ENCODE measurements around the gene KIF2A.

KIF2A gene

DNA sequence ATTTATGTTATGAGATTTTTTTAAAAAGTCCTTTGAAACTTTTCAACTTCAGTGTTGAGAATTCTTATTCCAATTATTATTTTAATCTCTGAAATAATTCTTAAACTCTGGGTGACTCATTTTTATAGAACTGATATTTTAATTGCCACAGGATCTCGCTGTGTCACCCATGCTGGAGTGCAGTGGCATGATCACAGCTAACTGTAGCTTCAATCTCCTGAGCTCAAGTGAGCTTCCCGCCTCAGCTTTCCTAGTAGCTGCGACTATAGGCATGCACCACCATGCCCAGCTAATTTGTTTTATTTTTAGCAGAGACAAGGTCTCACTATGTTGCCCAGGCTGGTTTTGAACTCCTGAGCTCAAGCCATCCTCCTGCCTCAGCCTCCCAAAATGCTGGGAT, 56.7 kb downstream of the KIF2A start:
- TF ChIP-seq, protein P1, sequence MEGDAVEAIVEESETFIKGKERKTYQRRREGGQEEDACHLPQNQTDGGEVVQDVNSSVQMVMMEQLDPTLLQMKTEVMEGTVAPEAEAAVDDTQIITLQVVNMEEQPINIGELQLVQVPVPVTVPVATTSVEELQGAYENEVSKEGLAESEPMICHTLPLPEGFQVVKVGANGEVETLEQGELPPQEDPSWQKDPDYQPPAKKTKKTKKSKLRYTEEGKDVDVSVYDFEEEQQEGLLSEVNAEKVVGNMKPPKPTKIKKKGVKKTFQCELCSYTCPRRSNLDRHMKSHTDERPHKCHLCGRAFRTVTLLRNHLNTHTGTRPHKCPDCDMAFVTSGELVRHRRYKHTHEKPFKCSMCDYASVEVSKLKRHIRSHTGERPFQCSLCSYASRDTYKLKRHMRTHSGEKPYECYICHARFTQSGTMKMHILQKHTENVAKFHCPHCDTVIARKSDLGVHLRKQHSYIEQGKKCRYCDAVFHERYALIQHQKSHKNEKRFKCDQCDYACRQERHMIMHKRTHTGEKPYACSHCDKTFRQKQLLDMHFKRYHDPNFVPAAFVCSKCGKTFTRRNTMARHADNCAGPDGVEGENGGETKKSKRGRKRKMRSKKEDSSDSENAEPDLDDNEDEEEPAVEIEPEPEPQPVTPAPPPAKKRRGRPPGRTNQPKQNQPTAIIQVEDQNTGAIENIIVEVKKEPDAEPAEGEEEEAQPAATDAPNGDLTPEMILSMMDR (IDR thresholded peaks at IDR 0.05), result no peak

DNA sequence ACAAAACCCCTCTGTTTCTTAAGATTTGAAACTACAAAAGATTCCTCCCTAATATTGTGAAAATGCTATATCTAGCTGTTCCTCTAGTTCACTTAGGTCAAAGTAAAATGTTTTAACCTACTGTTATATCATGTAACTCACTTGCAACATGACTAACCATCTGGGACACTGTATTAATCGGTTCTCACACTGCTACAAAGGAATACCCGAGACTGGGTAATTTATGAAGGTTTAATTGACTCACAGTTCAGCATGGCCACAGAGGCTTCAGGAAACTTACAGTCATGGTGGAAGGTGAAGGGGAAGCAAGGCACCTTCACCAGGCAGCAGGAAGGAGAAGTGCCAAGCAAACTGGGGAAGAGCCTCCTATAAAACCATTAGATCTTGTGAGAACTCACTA, 63.0 kb downstream of the KIF2A start:
- TF ChIP-seq, protein P1 (IDR thresholded peaks at IDR 0.05), result no peak

DNA sequence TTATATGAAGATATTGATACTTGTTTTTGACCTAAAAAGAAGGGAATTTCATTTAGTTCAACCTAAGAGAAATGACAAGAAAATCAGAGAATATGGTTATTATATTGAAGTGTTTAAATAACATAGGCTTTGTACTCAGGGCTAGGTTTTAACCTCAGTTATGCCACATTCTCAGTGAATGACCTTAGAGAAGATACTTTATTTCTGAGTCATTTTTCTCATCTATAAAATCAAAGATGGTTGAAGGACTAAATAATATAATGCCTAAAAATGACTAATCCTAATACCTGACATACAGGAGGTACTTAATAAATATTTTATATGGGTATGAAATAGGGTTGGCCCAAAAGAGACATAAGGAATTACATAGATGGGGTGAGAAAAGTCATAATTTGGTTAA, 65.4 kb downstream of the KIF2A start:
- TF ChIP-seq, protein P1 (IDR thresholded peaks at IDR 0.05), result no peak

DNA sequence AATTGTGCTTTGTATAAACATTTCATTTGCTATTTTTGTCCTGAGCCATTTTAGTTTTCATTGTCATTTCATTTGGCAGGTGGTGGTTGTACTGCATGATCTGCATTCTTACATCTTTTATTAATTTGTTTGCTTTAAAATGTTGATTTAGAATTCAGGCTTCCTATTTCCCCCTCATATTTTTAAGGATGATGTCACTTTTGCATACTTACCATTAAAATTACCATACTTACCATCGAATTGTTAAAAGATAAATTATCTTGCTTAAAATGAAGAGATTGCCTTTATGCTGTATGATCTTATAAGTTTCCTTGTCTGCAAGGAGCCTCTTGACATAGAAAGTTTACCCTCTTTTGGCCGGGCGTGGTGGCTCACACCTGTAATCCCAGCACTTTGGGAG, 66.6 kb downstream of the KIF2A start:
- TF ChIP-seq, protein P1 (IDR thresholded peaks at IDR 0.05), result no peak

DNA sequence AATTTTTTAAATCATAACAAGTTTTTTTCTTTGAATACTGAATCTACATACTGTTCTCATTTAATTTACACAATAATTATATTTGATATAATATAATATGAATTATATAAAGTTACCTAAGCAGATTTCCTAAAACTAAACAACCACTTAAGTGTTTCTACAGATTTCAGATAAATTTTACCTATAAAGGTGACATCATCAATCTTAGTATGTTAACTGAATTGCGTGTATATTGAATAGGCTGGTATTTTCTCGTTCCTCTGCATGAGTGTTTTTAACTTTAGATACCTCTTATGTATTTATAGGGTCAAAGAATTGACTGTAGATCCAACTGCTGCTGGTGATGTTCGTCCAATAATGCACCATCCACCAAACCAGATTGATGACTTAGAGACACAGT, 67.4 kb downstream of the KIF2A start:
- TF ChIP-seq, protein P1 (IDR thresholded peaks at IDR 0.05), result no peak

DNA sequence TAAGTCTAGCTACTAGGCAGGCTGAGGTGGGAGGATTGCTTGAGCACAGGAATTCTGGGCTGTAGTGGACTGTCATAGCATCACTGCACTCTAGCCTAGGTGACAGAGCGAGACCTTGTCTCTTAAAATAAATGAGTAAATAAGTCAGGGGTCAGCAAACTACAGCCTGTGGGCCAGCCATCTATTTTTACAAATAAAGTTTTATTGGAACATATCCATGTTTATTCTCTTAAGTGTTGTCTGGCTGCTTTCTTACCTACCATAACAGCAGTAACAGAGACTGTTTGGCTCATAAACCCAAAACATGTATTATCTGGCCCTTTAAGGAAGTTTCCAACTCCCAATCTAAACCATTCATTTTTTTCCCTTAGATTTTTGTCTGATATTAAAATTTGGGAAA, 68.1 kb downstream of the KIF2A start:
- TF ChIP-seq, protein P1 (IDR thresholded peaks at IDR 0.05), result no peak

DNA sequence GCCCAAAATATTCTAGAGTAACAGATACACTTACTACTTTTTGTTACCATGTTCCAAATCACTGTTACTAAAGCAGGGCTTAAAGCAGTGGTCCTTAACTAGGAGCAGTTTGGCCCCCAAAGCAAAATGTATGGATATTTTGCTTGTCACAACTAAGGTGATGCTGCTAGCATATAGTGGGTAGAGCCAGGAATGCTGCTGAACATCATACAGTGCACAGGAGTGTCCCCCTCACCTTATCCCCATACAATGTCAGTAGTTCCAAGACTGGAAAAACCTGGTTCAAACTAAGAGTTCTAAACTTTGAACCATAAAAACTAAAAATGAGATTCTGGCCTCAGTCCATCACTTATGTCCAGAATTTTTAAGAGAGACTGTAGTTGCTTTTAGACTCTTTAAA, 69.6 kb downstream of the KIF2A start:
- TF ChIP-seq, protein P1 (IDR thresholded peaks at IDR 0.05), result no peak

DNA sequence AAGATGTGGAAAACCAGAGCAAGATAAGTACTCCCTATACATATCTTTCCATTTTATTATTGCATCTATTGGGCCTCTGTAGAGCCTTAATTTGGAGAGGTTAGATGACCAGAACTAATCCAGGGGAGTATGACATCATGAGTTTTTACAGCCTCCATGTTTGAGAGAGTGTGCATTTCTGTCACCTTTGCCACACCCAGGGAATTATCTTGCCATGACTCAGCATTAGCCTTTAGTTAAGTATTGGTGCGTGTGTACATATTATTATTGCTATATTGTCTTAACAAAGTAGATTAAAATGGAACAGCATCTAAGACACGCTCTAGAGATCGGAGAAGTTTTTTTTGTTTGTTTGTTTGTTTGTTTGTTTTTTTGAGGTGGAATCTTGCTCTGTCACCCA, 70.1 kb downstream of the KIF2A start:
- TF ChIP-seq, protein P1 (IDR thresholded peaks at IDR 0.05), result no peak
